GM23338 (cell line): Measurements from ENCODE around the gene TMEM169. TPM values are rescaled to one million over a fixed set of nuclear protein-coding genes. Genes with fewer than 3 reads are reported as not detected.
A peak's percentile ranks its signal among the peaks of the same experiment; 100 is the strongest.

Experiments used
- ATAC-seq: fragments of 200-7000 bp; cut with Tn5 transposase; 3 replicates; pipeline ENCODE4 v1.9.1; 2020
- DNase-seq: peaks from one replicate; pipeline ENCODE4 v3.0.0-alpha.2; 2015; ENCODE audit warnings: low spot score
- H2AFZ ChIP-seq: fragments of 200-600 bp; sonication (generic); 2 replicates; pipeline ENCODE4 v1.8.0; 2016; ENCODE audit warnings: antibody characterized with exemption, mild to moderate bottlenecking, moderate library complexity
- H3F3A ChIP-seq: fragments of 200-600 bp; sonication (generic); replicated peaks from 2 replicates; pipeline ENCODE4 v1.8.0; 2017; ENCODE audit warnings: antibody characterized with exemption, mixed run types, low read depth
- H3K27ac ChIP-seq: fragments of 200-600 bp; sonication (generic); 2 replicates; pipeline ENCODE4 v1.6.1; 2016; ENCODE audit warnings: low read depth
- H3K27me3 ChIP-seq: fragments of 200-600 bp; sonication (generic); 2 replicates; pipeline ENCODE4 v1.8.0; 2016; ENCODE audit warnings: mild to moderate bottlenecking, mixed run types, moderate library complexity; ENCODE audit not compliant: insufficient read depth
- H3K36me3 ChIP-seq: fragments of 200-600 bp; sonication (generic); 2 replicates; pipeline ENCODE4 v1.8.0; 2016; ENCODE audit warnings: mild to moderate bottlenecking; ENCODE audit not compliant: insufficient read depth
- H3K4me1 ChIP-seq: fragments of 200-600 bp; sonication (generic); 2 replicates; pipeline ENCODE4 v1.8.0; 2016; ENCODE audit warnings: mild to moderate bottlenecking, moderate library complexity; ENCODE audit not compliant: insufficient read depth
- H3K4me2 ChIP-seq: fragments of 200-600 bp; sonication (generic); 2 replicates; pipeline ENCODE4 v1.7.1; 2017; ENCODE audit warnings: mixed run types
- H3K4me3 ChIP-seq: fragments of 200-600 bp; sonication (generic); 2 replicates; pipeline ENCODE4 v1.6.1; 2016; ENCODE audit warnings: mixed run types
- H3K79me2 ChIP-seq: fragments of 200-600 bp; sonication (generic); replicated peaks from 2 replicates; pipeline ENCODE4 v1.8.0; 2017; ENCODE audit warnings: mild to moderate bottlenecking; ENCODE audit not compliant: insufficient read depth
- H3K9me2 ChIP-seq: fragments of 200-600 bp; sonication (generic); 2 replicates; pipeline ENCODE4 v1.8.0; 2017; ENCODE audit not compliant: insufficient read depth
- H4K20me1 ChIP-seq: fragments of 200-600 bp; sonication (generic); replicated peaks from 2 replicates; pipeline ENCODE4 v1.8.0; 2017; ENCODE audit warnings: mild to moderate bottlenecking; ENCODE audit not compliant: insufficient read depth
- H3K27ac Mint-ChIP-seq: 2 replicates; pipeline ENCODE4 v1.8.0; 2020; ENCODE audit warnings: inconsistent platforms, mild to moderate bottlenecking, moderate library complexity, mixed read lengths
- H3K27me3 Mint-ChIP-seq: 3 replicates; pipeline ENCODE4 v1.8.0; 2022; ENCODE audit warnings: low read depth, mild to moderate bottlenecking, moderate library complexity, mixed read lengths, inconsistent platforms; ENCODE audit not compliant: insufficient read depth, poor library complexity
- H3K36me3 Mint-ChIP-seq: 3 replicates; pipeline ENCODE4 v1.8.0; 2021; ENCODE audit warnings: low read depth, mild to moderate bottlenecking, inconsistent platforms, moderate library complexity, mixed read lengths
- H3K4me1 Mint-ChIP-seq: 3 replicates; pipeline ENCODE4 v1.8.0; 2020; ENCODE audit warnings: mild to moderate bottlenecking, inconsistent platforms, mixed read lengths
- H3K4me3 Mint-ChIP-seq: 3 replicates; pipeline ENCODE4 v1.8.0; 2021; ENCODE audit warnings: moderate library complexity, mild to moderate bottlenecking, inconsistent platforms, mixed read lengths
- H3K9me3 Mint-ChIP-seq: 3 replicates; pipeline ENCODE4 v1.8.0; 2020; ENCODE audit warnings: moderate library complexity, mild to moderate bottlenecking, inconsistent platforms, mixed read lengths
- CREB1 ChIP-seq: fragments of 250-450 bp; sonication (Bioruptor Pico); IDR thresholded peaks from 2 replicates; pipeline ENCODE4 v1.5.0; 2020; ENCODE audit warnings: low read depth, mild to moderate bottlenecking, moderate library complexity
- CTCF ChIP-seq, 2 experiments: fragments of 200-600 bp in 1 of 2; sonication (generic) in 1 of 2; conservative IDR thresholded peaks; 2 replicates each; pipeline versions ENCODE4 v1.5.1 to v1.6.1; 2016 to 2017; ENCODE audit warnings: antibody characterized with exemption in 2 of 2, low read depth in 2 of 2, mild to moderate bottlenecking in 2 of 2, moderate library complexity in 1 of 2
- EZH2 ChIP-seq: fragments of 200-600 bp; sonication (generic); IDR thresholded peaks from one replicate; pipeline ENCODE4 v1.8.0; 2017; ENCODE audit warnings: antibody characterized with exemption, mild to moderate bottlenecking, low read depth; ENCODE audit not compliant: unreplicated experiment
- EZH2phosphoT487 ChIP-seq: fragments of 200-600 bp; sonication (generic); IDR thresholded peaks from one replicate; pipeline ENCODE4 v1.8.1; 2018; ENCODE audit warnings: antibody characterized with exemption; ENCODE audit not compliant: unreplicated experiment
- JUNB ChIP-seq: IDR thresholded peaks from one replicate; pipeline ENCODE4 v1.6.1; 2016; ENCODE audit warnings: antibody characterized with exemption; ENCODE audit not compliant: unreplicated experiment
- REST ChIP-seq: IDR thresholded peaks from one replicate; pipeline ENCODE4 v1.6.1; 2018; ENCODE audit warnings: antibody characterized with exemption; ENCODE audit not compliant: unreplicated experiment
- ZNF114 ChIP-seq: fragments of 250-450 bp; sonication (Bioruptor Pico); IDR thresholded peaks from 2 replicates; pipeline ENCODE4 v1.5.0; 2020; ENCODE audit warnings: mild to moderate bottlenecking, moderate library complexity
- ZNF462 ChIP-seq: fragments of 250-450 bp; sonication (Bioruptor Pico); IDR thresholded peaks from 2 replicates; pipeline ENCODE4 v1.5.0; 2020; ENCODE audit warnings: mild to moderate bottlenecking, moderate library complexity
- polyA plus RNA-seq: library from polyadenylated mRNA; unstranded; fragments of >200 nt; fragmentation: Nextera tagmentation; extraction: Ambion mirVana; gene quantifications from 2 replicates; pipeline ENCODE4 v1.2.1, GENCODE V29; 2016
- total RNA-seq: library from RNA; depleted of rRNA; stranded (reverse); fragments of >200 nt; shearing (Covaris generic); gene quantifications from 2 replicates; pipeline ENCODE4 v1.2.3, GENCODE V29; 2014

TMEM169 gene
- total and polyA plus RNA-seq, 2 experiments from 2014 or later: 1.4 to 3.9 TPM

GRCh38 chr2:216133397-216133796, 51.7 kb downstream of the TMEM169 start:
- H3K27me3 ChIP-seq: no peaks in the 10 kb centered on the region
- peaks cover 92% of the 10 kb centered on the region for H3K36me3 ChIP-seq
- no peak for TF ChIP-seq CREB1 (CRISPR knock-in tag)
- no peak for TF ChIP-seq JUNB
- no peak for TF ChIP-seq ZNF114
- TF ChIP-seq CTCF (conservative IDR thresholded peaks at IDR 0.05; ENCODE audit: low read depth in 2 of 2): no peak
- no peak for TF ChIP-seq ZNF462 (CRISPR knock-in tag)
- no peak for TF ChIP-seq EZH2phosphoT487
- TF ChIP-seq REST: no peak
- TF ChIP-seq EZH2: no peak
- DNase-seq: no peak
- no peak overlapping the region for H3K4me3 Mint-ChIP-seq
- no peaks in the 10 kb centered on the region for H3K4me1 Mint-ChIP-seq
- H3K27ac ChIP-seq: no peak overlapping the region
- peaks cover 84% of the 10 kb centered on the region for H3K79me2 ChIP-seq
- H3K9me3 Mint-ChIP-seq: no peaks in the 10 kb centered on the region; the same call in 2 of the 3 replicates
- H3K27me3 Mint-ChIP-seq: no peaks in the 10 kb centered on the region
- H2AFZ ChIP-seq: no peak overlapping the region
- peaks cover 53% of the 10 kb centered on the region for H4K20me1 ChIP-seq
- peaks cover 8% of the 10 kb centered on the region for H3F3A ChIP-seq
- H3K4me1 ChIP-seq: no peaks in the 10 kb centered on the region
- 0 out of 2 replicates have a peak overlapping the region, but pooled peaks have one; percentile 12 for H3K27ac Mint-ChIP-seq
- no peak overlapping the region for H3K4me3 ChIP-seq
- no peak for ATAC-seq
- H3K4me2 ChIP-seq: no peak overlapping the region
- peaks cover 91% of the 10 kb centered on the region for H3K36me3 Mint-ChIP-seq
- no peaks in the 10 kb centered on the region for H3K9me2 ChIP-seq
